ENCODE data around the gene SUSD4.
A peak's percentile ranks its signal among the peaks of the same experiment; 100 is the strongest.

SUSD4 gene

DNA sequence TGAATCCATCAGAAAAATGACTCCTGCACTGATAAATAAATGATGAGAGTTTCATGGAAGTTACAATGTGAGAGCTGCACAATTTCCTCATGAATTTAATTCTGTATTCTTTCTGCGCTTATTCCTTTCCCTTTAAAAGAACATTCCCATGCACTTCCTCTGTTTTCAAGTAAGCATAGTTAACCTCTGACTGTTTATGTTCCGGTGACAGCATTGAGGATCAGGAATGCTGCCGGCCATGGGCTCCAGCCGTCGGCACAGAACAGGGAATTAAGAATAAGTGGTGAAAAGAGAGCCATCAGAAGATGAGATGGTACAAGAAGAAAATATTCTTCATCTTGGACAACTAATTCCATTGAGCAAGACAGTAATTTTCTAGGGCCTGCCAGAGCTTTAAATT is 65.3 kb downstream of the SUSD4 start:
- in situ Hi-C loops (cut with HindIII; ENCODE audit: low pct_ligation_motif_present, low sequenced_read_pairs): no loop called here
- Histone ChIP-seq H3K36me3 (replicated peaks) (no peaks in the 10 kb centered on the region), H3K27ac (no peak overlapping the region), H3K27me3 (replicated peaks) (no peaks in the 10 kb centered on the region), H3K4me3 (ENCODE audit: low read depth, low read length) (no peak overlapping the region)
- TF ChIP-seq CTCF (IDR thresholded peaks at IDR 0.05; ENCODE audit: low read depth, low read length, missing control alignments): no peak
- peak; percentile 13 for DNase-seq

- H3K27me3 ChIP-seq (replicated peaks): no peaks in the 10 kb centered on the region
- no peaks in the 10 kb centered on the region for H3K36me3 ChIP-seq (replicated peaks)
- DNase-seq: no peak
- in situ Hi-C loops (cut with HindIII; ENCODE audit: low pct_ligation_motif_present, low sequenced_read_pairs): no loop called here
- H3K4me3 ChIP-seq (ENCODE audit: low read depth, low read length): no peak overlapping the region
- no peak for TF ChIP-seq CTCF (IDR thresholded peaks at IDR 0.05; ENCODE audit: low read depth, low read length, missing control alignments)
- no peak overlapping the region for H3K27ac ChIP-seq
Observed at GRCh38 chr1:223297800-223298199, 66.2 kb downstream of the SUSD4 start.

- in situ Hi-C loops (cut with HindIII; ENCODE audit: low pct_ligation_motif_present, low sequenced_read_pairs): no loop called here
- no peak for TF ChIP-seq CTCF (IDR thresholded peaks at IDR 0.05; ENCODE audit: low read depth, low read length, missing control alignments)
Observed at GRCh38 chr1:223291796-223292195, 72.2 kb downstream of the SUSD4 start.

GRCh38 chr1:223290397-223290796 is 73.6 kb downstream of the SUSD4 start:
- H3K36me3 ChIP-seq (replicated peaks): no peaks in the 10 kb centered on the region
- no peak for TF ChIP-seq CTCF (IDR thresholded peaks at IDR 0.05; ENCODE audit: low read depth, low read length, missing control alignments)
- H3K27me3 ChIP-seq (replicated peaks): no peaks in the 10 kb centered on the region
- no peak overlapping the region for H3K4me3 ChIP-seq (ENCODE audit: low read depth, low read length)
- no peak overlapping the region for H3K27ac ChIP-seq
- in situ Hi-C loops (cut with HindIII; ENCODE audit: low pct_ligation_motif_present, low sequenced_read_pairs): no loop called here
- DNase-seq: no peak

More at GRCh38 chr1:223291796-223292195, 72.2 kb downstream of the SUSD4 start:
- Histone ChIP-seq H3K27me3 (replicated peaks) (no peaks in the 10 kb centered on the region), H3K36me3 (replicated peaks) (no peaks in the 10 kb centered on the region), H3K27ac (no peak overlapping the region), H3K4me3 (ENCODE audit: low read depth, low read length) (no peak overlapping the region)
- no peak for DNase-seq

- no peak for DNase-seq
- TF ChIP-seq CTCF (IDR thresholded peaks at IDR 0.05; ENCODE audit: low read depth, low read length, missing control alignments): no peak
- Histone ChIP-seq H3K36me3 (replicated peaks) (no peaks in the 10 kb centered on the region), H3K27me3 (replicated peaks) (no peaks in the 10 kb centered on the region), H3K27ac (no peak overlapping the region), H3K4me3 (ENCODE audit: low read depth, low read length) (no peak overlapping the region)
- in situ Hi-C loops (cut with HindIII; ENCODE audit: low pct_ligation_motif_present, low sequenced_read_pairs): no loop called here
Observed at GRCh38 chr1:223289621-223290020, 74.4 kb downstream of the SUSD4 start.

- no peak for DNase-seq
- no peak for TF ChIP-seq CTCF (IDR thresholded peaks at IDR 0.05; ENCODE audit: low read depth, low read length, missing control alignments)
- no peak overlapping the region for H3K27ac ChIP-seq
- no peaks in the 10 kb centered on the region for H3K27me3 ChIP-seq (replicated peaks)
- in situ Hi-C loops (cut with HindIII; ENCODE audit: low pct_ligation_motif_present, low sequenced_read_pairs): no loop called here
- H3K36me3 ChIP-seq (replicated peaks): no peaks in the 10 kb centered on the region
- no peak overlapping the region for H3K4me3 ChIP-seq (ENCODE audit: low read depth, low read length)
Observed at GRCh38 chr1:223288826-223289225, 75.2 kb downstream of the SUSD4 start.
